ENCODE data around the gene CLIP4. TPM values are rescaled to one million over a fixed set of nuclear protein-coding genes. Genes with fewer than 3 reads are reported as not detected.

Gene CLIP4, protein sequence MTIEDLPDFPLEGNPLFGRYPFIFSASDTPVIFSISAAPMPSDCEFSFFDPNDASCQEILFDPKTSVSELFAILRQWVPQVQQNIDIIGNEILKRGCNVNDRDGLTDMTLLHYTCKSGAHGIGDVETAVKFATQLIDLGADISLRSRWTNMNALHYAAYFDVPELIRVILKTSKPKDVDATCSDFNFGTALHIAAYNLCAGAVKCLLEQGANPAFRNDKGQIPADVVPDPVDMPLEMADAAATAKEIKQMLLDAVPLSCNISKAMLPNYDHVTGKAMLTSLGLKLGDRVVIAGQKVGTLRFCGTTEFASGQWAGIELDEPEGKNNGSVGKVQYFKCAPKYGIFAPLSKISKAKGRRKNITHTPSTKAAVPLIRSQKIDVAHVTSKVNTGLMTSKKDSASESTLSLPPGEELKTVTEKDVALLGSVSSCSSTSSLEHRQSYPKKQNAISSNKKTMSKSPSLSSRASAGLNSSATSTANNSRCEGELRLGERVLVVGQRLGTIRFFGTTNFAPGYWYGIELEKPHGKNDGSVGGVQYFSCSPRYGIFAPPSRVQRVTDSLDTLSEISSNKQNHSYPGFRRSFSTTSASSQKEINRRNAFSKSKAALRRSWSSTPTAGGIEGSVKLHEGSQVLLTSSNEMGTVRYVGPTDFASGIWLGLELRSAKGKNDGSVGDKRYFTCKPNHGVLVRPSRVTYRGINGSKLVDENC
- polyA plus RNA-seq (2013, experiment 1 of 2), result 15.4 TPM
- 16.1 TPM for polyA plus RNA-seq (2013, experiment 2 of 2)

DNA sequence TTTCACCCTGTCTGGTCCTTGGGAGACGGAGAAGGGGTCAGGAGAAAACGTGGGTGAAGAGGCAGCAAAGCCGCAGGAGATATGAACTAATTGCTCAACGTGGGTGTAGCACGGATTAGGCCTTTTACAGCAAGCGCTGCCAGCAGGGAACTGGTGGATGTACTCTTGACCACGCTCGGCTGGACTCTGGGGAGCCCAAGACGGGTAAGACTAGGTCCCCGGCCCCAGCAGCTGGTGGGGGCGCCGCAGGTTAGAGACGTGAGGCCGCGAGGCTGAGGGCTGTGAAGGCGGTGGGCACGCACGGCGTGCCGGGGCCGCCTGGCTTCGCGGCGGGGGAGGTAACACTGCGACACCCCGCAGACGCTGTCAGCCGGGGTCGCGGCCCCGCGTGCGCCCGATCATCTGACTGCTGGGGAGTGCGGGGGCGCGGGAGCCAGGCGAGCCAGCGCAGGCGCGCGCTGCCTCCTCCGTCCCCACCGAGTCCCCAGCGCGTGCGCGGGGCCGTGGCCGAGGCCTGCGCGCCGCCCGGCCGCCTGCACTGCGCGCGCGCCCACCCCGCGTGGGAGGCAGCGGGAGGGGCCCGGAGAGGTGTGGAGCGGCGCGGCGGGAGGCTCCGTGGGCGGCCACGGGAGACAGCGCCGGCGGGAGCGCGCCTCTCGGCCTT is at the start of gene CLIP4:
Gene CLIP4, plus strand, starts transcription at position 470 of the 664 bp plus-strand sequence. CDS start 5,974 bp downstream, outside the sequence.
- Histone ChIP-seq H4K91ac (ENCODE audit: low read length) (peak within 1 kb of the TSS; percentile 97), H3K79me1 (replicated peaks; ENCODE audit: low read length, poor library complexity, severe bottlenecking) (no peaks in the 10 kb centered on the region), H3K14ac (ENCODE audit: low read length in 2 of 2) (peak within 1 kb of the TSS; percentile 87 to 96), H3K9me3 (ENCODE audit: control insufficient read depth, low read length) (no peaks in the 10 kb centered on the region), H2BK15ac (ENCODE audit: low read depth, poor library complexity, severe bottlenecking) (peak within 1 kb of the TSS; percentile 91), H3K4me3 (ENCODE audit: insufficient read depth in 1 of 2, low read depth in 1 of 2, low read length in 2 of 2) (peak within 1 kb of the TSS; percentile 84 to 93), H3K27me3 (ENCODE audit: control insufficient read depth in 1 of 2, insufficient read depth in 1 of 2, low read length in 2 of 2) (no peaks in the 10 kb centered on the region), H3K18ac (ENCODE audit: low read depth in 1 of 2, low read length in 2 of 2) (peak within 1 kb of the TSS; percentile 82 to 94), H2BK12ac (ENCODE audit: low read length in 2 of 2) (peak within 1 kb of the TSS; percentile 91 to 97), H2BK5ac (ENCODE audit: low read depth, low read length, poor library complexity, severe bottlenecking) (peak within 1 kb of the TSS; percentile 53), H2BK120ac (ENCODE audit: low read depth, low read length) (peak within 1 kb of the TSS; percentile 99), H3K9ac (ENCODE audit: low read length) (peak within 1 kb of the TSS; percentile 96), H3K4ac (ENCODE audit: low read depth in 1 of 2, low read length in 2 of 2) (peak within 1 kb of the TSS; percentile 85 to 94), H2AFZ (ENCODE audit: low read depth, low read length) (peak within 1 kb of the TSS; percentile 66), H4K8ac (ENCODE audit: low read length) (peak within 1 kb of the TSS; percentile 97), H3K23ac (ENCODE audit: low read length in 2 of 2) (peak within 1 kb of the TSS in 1 of 2 experiments; percentile 16), H2AK5ac (ENCODE audit: low read length, severe bottlenecking) (peak within 1 kb of the TSS; percentile 68), H3K27ac (ENCODE audit: low read length, poor library complexity, severe bottlenecking) (peak within 1 kb of the TSS; percentile 85), H3K36me3 (ENCODE audit: control insufficient read depth in 1 of 2, insufficient read depth in 2 of 2, low read depth in 1 of 2, low read length in 2 of 2) (no peaks in the 10 kb centered on the region), H3K4me2 (ENCODE audit: low read length, poor library complexity, severe bottlenecking) (peak within 1 kb of the TSS; percentile 79), H3K4me1 (ENCODE audit: control insufficient read depth, insufficient read depth, low read depth, low read length) (peaks cover 14% of the 10 kb centered on the region)
- peak; percentile 63 for DNase-seq
- 7% methylated on average over 60 of the region's 76 CpGs for WGBS

DNA sequence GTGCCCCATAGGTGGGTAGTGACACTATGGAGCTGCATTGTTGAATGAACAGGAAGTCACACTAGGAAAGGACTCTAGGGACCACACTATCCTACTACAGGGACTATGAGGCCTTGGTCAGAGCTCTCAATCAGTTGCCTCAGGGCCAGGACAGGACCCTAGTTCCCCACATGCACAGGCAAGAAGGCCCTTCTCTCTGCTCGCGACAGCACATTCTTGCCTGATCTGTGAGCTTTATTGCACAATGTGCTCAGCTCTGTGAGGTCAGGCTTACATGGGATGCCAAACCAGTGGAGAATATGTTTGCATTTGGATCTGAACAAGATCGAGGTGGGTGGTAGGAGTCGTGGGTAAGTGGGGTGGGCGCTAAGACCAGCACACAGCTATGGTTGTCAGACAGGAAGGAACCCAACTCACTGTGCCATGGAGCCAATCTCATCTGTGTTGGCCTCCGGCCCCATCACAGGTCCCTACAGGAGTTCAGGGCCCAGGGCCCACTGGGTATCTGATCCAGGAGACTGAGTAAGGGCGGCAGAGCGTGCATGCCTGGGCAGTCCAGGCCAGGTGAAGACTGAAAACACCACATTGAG is 48.8 kb upstream of the CLIP4 start:
- WGBS, result 96% methylated on average over 8 of the region's 8 CpGs

DNA sequence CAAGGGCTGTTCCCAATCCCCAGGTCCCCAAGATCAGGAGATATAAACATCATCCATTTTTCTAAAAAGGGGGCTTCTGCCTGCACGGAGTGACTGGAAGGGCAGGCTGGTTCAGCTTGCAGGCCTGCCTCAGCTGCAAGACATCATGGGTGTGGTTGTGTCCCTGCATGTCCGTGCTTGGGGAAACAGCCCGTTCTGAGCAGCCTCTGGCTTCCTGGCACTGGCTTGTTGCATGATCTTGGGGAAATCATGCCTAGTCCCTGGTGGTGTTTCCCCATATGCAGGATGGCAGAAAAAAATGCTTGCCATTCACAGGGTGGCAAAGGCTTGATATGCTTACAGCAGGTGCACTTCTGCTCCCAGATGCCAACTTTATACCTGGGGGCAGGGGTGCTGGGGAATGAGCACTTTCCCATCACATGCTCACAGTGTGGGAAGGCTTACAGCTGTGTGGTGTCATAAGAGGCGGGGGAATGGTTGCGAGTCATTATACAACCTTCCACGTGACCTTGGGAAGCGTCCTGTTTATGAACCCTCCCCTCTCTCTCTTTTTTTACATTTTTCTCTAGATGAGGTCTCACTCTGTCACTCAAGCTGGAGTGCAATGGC is 48.1 kb upstream of the CLIP4 start:
- H3K18ac ChIP-seq (ENCODE audit: low read depth in 1 of 2, low read length in 2 of 2), result no peak overlapping the region
- H3K23ac ChIP-seq (ENCODE audit: low read length in 2 of 2), result no peak overlapping the region
- peaks cover 4 to 6% of the 10 kb centered on the region in 2 experiments for H3K27me3 ChIP-seq (ENCODE audit: control insufficient read depth in 1 of 2, insufficient read depth in 1 of 2, low read length in 2 of 2)
- 79% methylated on average over 7 of the region's 7 CpGs for WGBS
- H3K14ac ChIP-seq (ENCODE audit: low read length in 2 of 2), result no peak overlapping the region
- no peak overlapping the region for H2BK120ac ChIP-seq (ENCODE audit: low read depth, low read length)
- no peaks in the 10 kb centered on the region for H3K79me1 ChIP-seq (replicated peaks; ENCODE audit: low read length, poor library complexity, severe bottlenecking)
- H3K4me2 ChIP-seq (ENCODE audit: low read length, poor library complexity, severe bottlenecking), result no peak overlapping the region
- no peak for DNase-seq
- no peak overlapping the region for H3K4me3 ChIP-seq (ENCODE audit: insufficient read depth in 1 of 2, low read depth in 1 of 2, low read length in 2 of 2)
- no peak overlapping the region for H4K91ac ChIP-seq (ENCODE audit: low read length)
- no peak overlapping the region for H2BK15ac ChIP-seq (ENCODE audit: low read depth, poor library complexity, severe bottlenecking)
- no peak overlapping the region for H3K4ac ChIP-seq (ENCODE audit: low read depth in 1 of 2, low read length in 2 of 2)
- H3K36me3 ChIP-seq (ENCODE audit: control insufficient read depth in 1 of 2, insufficient read depth in 2 of 2, low read depth in 1 of 2, low read length in 2 of 2), result no peaks in the 10 kb centered on the region
- no peak overlapping the region for H2AFZ ChIP-seq (ENCODE audit: low read depth, low read length)
- no peak overlapping the region for H2BK5ac ChIP-seq (ENCODE audit: low read depth, low read length, poor library complexity, severe bottlenecking)
- H2AK5ac ChIP-seq (ENCODE audit: low read length, severe bottlenecking), result no peak overlapping the region
- H2BK12ac ChIP-seq (ENCODE audit: low read length in 2 of 2), result no peak overlapping the region
- no peak overlapping the region for H4K8ac ChIP-seq (ENCODE audit: low read length)
- peaks cover 2% of the 10 kb centered on the region for H3K4me1 ChIP-seq (ENCODE audit: control insufficient read depth, insufficient read depth, low read depth, low read length)
- H3K27ac ChIP-seq (ENCODE audit: low read length, poor library complexity, severe bottlenecking), result no peak overlapping the region
- no peaks in the 10 kb centered on the region for H3K9me3 ChIP-seq (ENCODE audit: control insufficient read depth, low read length)
- H3K9ac ChIP-seq (ENCODE audit: low read length), result no peak overlapping the region

More for the DNA sequence above, 48.8 kb upstream of the CLIP4 start:
- H2BK15ac ChIP-seq (ENCODE audit: low read depth, poor library complexity, severe bottlenecking), result no peak overlapping the region
- no peak overlapping the region for H4K91ac ChIP-seq (ENCODE audit: low read length)
- H2BK5ac ChIP-seq (ENCODE audit: low read depth, low read length, poor library complexity, severe bottlenecking), result no peak overlapping the region
- H3K23ac ChIP-seq (ENCODE audit: low read length in 2 of 2), result no peak overlapping the region
- peak overlapping the region in 1 of 2 experiments; percentile 3 for H3K4me3 ChIP-seq (ENCODE audit: insufficient read depth in 1 of 2, low read depth in 1 of 2, low read length in 2 of 2)
- no peaks in the 10 kb centered on the region for H3K27me3 ChIP-seq (ENCODE audit: control insufficient read depth in 1 of 2, insufficient read depth in 1 of 2, low read length in 2 of 2)
- H2BK12ac ChIP-seq (ENCODE audit: low read length in 2 of 2), result no peak overlapping the region
- H3K4ac ChIP-seq (ENCODE audit: low read depth in 1 of 2, low read length in 2 of 2), result no peak overlapping the region
- no peaks in the 10 kb centered on the region for H3K36me3 ChIP-seq (ENCODE audit: control insufficient read depth in 1 of 2, insufficient read depth in 2 of 2, low read depth in 1 of 2, low read length in 2 of 2)
- H3K27ac ChIP-seq (ENCODE audit: low read length, poor library complexity, severe bottlenecking), result no peak overlapping the region
- H3K9ac ChIP-seq (ENCODE audit: low read length), result no peak overlapping the region
- H3K18ac ChIP-seq (ENCODE audit: low read depth in 1 of 2, low read length in 2 of 2), result no peak overlapping the region
- no peak overlapping the region for H3K4me2 ChIP-seq (ENCODE audit: low read length, poor library complexity, severe bottlenecking)
- no peaks in the 10 kb centered on the region for H3K79me1 ChIP-seq (replicated peaks; ENCODE audit: low read length, poor library complexity, severe bottlenecking)
- no peak overlapping the region for H2AK5ac ChIP-seq (ENCODE audit: low read length, severe bottlenecking)
- H4K8ac ChIP-seq (ENCODE audit: low read length), result no peak overlapping the region
- H3K9me3 ChIP-seq (ENCODE audit: control insufficient read depth, low read length), result no peaks in the 10 kb centered on the region
- peak; percentile 45 for DNase-seq
- no peak overlapping the region for H2BK120ac ChIP-seq (ENCODE audit: low read depth, low read length)
- no peak overlapping the region for H2AFZ ChIP-seq (ENCODE audit: low read depth, low read length)
- peaks cover 2% of the 10 kb centered on the region for H3K4me1 ChIP-seq (ENCODE audit: control insufficient read depth, insufficient read depth, low read depth, low read length)
- H3K14ac ChIP-seq (ENCODE audit: low read length in 2 of 2), result no peak overlapping the region
